Fibroblast of skin of scalp (primary cell): ENCODE results near the gene MACROH2A2. TPM values are rescaled to one million over a fixed set of nuclear protein-coding genes. Genes with fewer than 3 reads are reported as not detected.
"Not testable (repeated sequence)": the region's sequence is repeated elsewhere in the genome, so short reads cannot be mapped to it uniquely, and the experiment has no call there.

Experiments
- DNase-seq: peaks from one replicate; pipeline ENCODE4 v3.0.0-alpha.2; 2013
- polyA plus RNA-seq, 2 experiments: library from polyadenylated mRNA; unstranded; fragments of 120-200 nt; gene quantifications; one replicate each; pipeline ENCODE4 v1.2.1, GENCODE V29; 2013; ENCODE audit not compliant: insufficient read length in 2 of 2

The MACROH2A2 gene
- 34.5 TPM for polyA plus RNA-seq (2013, experiment 1 of 2; ENCODE audit: insufficient read length)
- polyA plus RNA-seq (2013, experiment 2 of 2; ENCODE audit: insufficient read length), result 32.0 TPM

GRCh38 chr10:70052462-70053217 lies at the start of gene MACROH2A2:
TSS of gene MACROH2A2 (plus strand) at chr10:70052846. CDS start at chr10:70075659, 22,813 bp downstream.
- peak; percentile 81 for DNase-seq

- DNase-seq, result no peak
These were observed 45.4 kb upstream of the MACROH2A2 start for GRCh38 chr10:70007116-70007820.

GRCh38 chr10:70031215-70031614 lies 21.4 kb upstream of the MACROH2A2 start:
- no peak for DNase-seq

GRCh38 chr10:70032667-70033289 lies 19.9 kb upstream of the MACROH2A2 start:
- DNase-seq, result no peak

- DNase-seq, result peak; percentile 10
These were observed 18.4 kb upstream of the MACROH2A2 start for GRCh38 chr10:70034232-70034631.

- no peak for DNase-seq
These were observed 17.1 kb upstream of the MACROH2A2 start for GRCh38 chr10:70035531-70035930.

GRCh38 chr10:70038923-70039322 lies 13.7 kb upstream of the MACROH2A2 start:
- no peak for DNase-seq

GRCh38 chr10:70041016-70041415 lies 11.6 kb upstream of the MACROH2A2 start:
- no peak for DNase-seq

- not testable (repeated sequence) for DNase-seq
These were observed 10.9 kb upstream of the MACROH2A2 start for GRCh38 chr10:70041739-70042138.

GRCh38 chr10:70047066-70047465 lies 5.6 kb upstream of the MACROH2A2 start:
- not testable (repeated sequence) for DNase-seq

- no peak for DNase-seq
These were observed 4.5 kb upstream of the MACROH2A2 start for GRCh38 chr10:70048030-70048723.

- DNase-seq, result no peak
These were observed 798 bp upstream of the MACROH2A2 start for GRCh38 chr10:70051848-70052247.

GRCh38 chr10:70053218-70053840 lies 683 bp downstream of the MACROH2A2 start:
- peak; percentile 26 for DNase-seq

GRCh38 chr10:70053841-70054288 lies 1.2 kb downstream of the MACROH2A2 start:
- peak; percentile 44 for DNase-seq

- no peak for DNase-seq
These were observed 2.3 kb downstream of the MACROH2A2 start for GRCh38 chr10:70054902-70055301.

- DNase-seq, result peak; percentile 71
These were observed 2.9 kb downstream of the MACROH2A2 start for GRCh38 chr10:70055550-70055949.

- peak; percentile 56 for DNase-seq
These were observed 4.7 kb downstream of the MACROH2A2 start for GRCh38 chr10:70057306-70057705.

- no peak for DNase-seq
These were observed 7.7 kb downstream of the MACROH2A2 start for GRCh38 chr10:70060389-70060788.

GRCh38 chr10:70063418-70064098 lies 10.9 kb downstream of the MACROH2A2 start:
- no peak for DNase-seq

- DNase-seq, result no peak
These were observed 11.8 kb downstream of the MACROH2A2 start for GRCh38 chr10:70064486-70064885.

GRCh38 chr10:70066190-70066589 lies 13.5 kb downstream of the MACROH2A2 start:
- DNase-seq, result no peak
